Hypothalamus (tissue), 51 donors: ENCODE results near the gene RAB6B.
A peak's percentile ranks its signal among the peaks of the same experiment; 100 is the strongest.

Experiments used
- DNase-seq, 51 donors: peaks; one replicate each; lab custom pipeline; 2025; lab: John Stamatoyannopoulos, UW

RAB6B gene

GRCh38 chr3:133825969-133826727 is 69.5 kb downstream of the RAB6B start:
- DNase-seq: no peak

GRCh38 chr3:133824961-133825485 is 70.7 kb downstream of the RAB6B start:
- DNase-seq: no peak

GRCh38 chr3:133821767-133822638 is 73.7 kb downstream of the RAB6B start:
- peak in 8 of 51 donors; percentile 5 to 62 (median 24) for DNase-seq

- no peak for DNase-seq
Measured at GRCh38 chr3:133820889-133821675, 74.6 kb downstream of the RAB6B start.

- no peak for DNase-seq
Measured at GRCh38 chr3:133820129-133820528, 75.6 kb downstream of the RAB6B start.

GRCh38 chr3:133815386-133815785 is 80.3 kb downstream of the RAB6B start:
- no peak for DNase-seq

GRCh38 chr3:133812872-133813271 is 82.8 kb downstream of the RAB6B start:
- no peak for DNase-seq

GRCh38 chr3:133805702-133806475 is 89.8 kb downstream of the RAB6B start, which contains the start of gene SRPRB:
SRPRB (plus strand) TSS chr3:133805815; CDS start chr3:133805849, 34 bp downstream.
- peak; percentile 40 to 96 (median 91) for DNase-seq

GRCh38 chr3:133805384-133805701 is 90.3 kb downstream of the RAB6B start:
- no peak for DNase-seq

- DNase-seq: no peak
Measured at GRCh38 chr3:133804896-133805295, 90.8 kb downstream of the RAB6B start.

GRCh38 chr3:133803469-133803868 is 92.2 kb downstream of the RAB6B start:
- DNase-seq: no peak

- no peak for DNase-seq
Measured at GRCh38 chr3:133799794-133800585, 95.7 kb downstream of the RAB6B start.

GRCh38 chr3:133797396-133798105 is 98.1 kb downstream of the RAB6B start:
- no peak for DNase-seq

- no peak for DNase-seq
Measured at GRCh38 chr3:133792171-133792763, 103.4 kb downstream of the RAB6B start.

- no peak for DNase-seq
Measured at GRCh38 chr3:133788024-133788423, 107.7 kb downstream of the RAB6B start.

GRCh38 chr3:133783762-133784161 is 111.9 kb downstream of the RAB6B start:
- no peak for DNase-seq

- DNase-seq: no peak
Measured at GRCh38 chr3:133782454-133782853, 113.2 kb downstream of the RAB6B start.

- no peak for DNase-seq
Measured at GRCh38 chr3:133781570-133781969, 114.1 kb downstream of the RAB6B start.
